Omental fat pad (tissue), 4 donors: ENCODE measurements around the gene KCNQ1. TPM values are rescaled to one million over a fixed set of nuclear protein-coding genes. Genes with fewer than 3 reads are reported as not detected.

Experiments
- ATAC-seq: fragments of 150-250 bp; one replicate; pipeline ENCODE4 v1.9.1; 2016; ENCODE audit warnings: mild to moderate bottlenecking, moderate library complexity; ENCODE audit not compliant: low FRiP score
- DNase-seq: peaks from one replicate; pipeline ENCODE4 v3.0.0-alpha.2; 2019; ENCODE audit warnings: low spot score
- CTCF ChIP-seq, 3 donors: fragments of 450-650 bp; IDR thresholded peaks; one replicate each; pipeline ENCODE4 v1.5.1; 2016 to 2017; ENCODE audit warnings: antibody characterized with exemption in 3 of 3, mild to moderate bottlenecking in 3 of 3, moderate library complexity in 2 of 3
- total RNA-seq, 4 donors: library from RNA; depleted of rRNA; stranded (reverse); fragments of >200 nt; gene quantifications; one replicate each; pipeline ENCODE4 v1.1.0, GENCODE V29; 2016

Gene KCNQ1
- total RNA-seq, 4 donors from 2014 or later, result 4.5 to 5.9 (median 5.2) TPM

- no peak for DNase-seq
- no peak for TF ChIP-seq CTCF (IDR thresholded peaks at IDR 0.05)
- ATAC-seq, result no peak
Measured at GRCh38 chr11:2453436-2453835, 8.6 kb downstream of the KCNQ1 start.

DNA sequence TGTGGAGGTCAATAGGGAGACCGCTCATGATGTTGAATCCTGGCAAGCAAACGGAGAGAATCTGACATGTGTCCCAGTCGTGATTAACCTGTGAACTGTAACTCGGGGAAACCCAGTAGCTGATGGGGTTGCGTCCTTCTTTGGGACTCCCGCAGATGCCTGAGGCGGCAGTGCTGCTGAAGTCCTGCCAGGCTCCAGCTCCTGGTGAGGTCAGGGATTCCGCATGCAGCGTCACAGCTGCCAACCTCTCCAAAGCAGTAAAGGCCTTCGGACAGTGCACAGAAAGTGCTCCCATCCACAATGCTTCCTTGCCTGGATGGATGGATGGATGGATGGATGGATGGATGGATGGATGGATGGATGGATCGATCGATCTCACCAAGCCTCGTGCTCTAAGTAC lies 13.5 kb downstream of the KCNQ1 start:
- no peak for DNase-seq
- ATAC-seq, result no peak
- TF ChIP-seq CTCF (IDR thresholded peaks at IDR 0.05), result no peak

GRCh38 chr11:2459016-2459725 lies 14.4 kb downstream of the KCNQ1 start:
- DNase-seq (no peak), ATAC-seq (no peak)
- no peak for TF ChIP-seq CTCF (IDR thresholded peaks at IDR 0.05)

DNA sequence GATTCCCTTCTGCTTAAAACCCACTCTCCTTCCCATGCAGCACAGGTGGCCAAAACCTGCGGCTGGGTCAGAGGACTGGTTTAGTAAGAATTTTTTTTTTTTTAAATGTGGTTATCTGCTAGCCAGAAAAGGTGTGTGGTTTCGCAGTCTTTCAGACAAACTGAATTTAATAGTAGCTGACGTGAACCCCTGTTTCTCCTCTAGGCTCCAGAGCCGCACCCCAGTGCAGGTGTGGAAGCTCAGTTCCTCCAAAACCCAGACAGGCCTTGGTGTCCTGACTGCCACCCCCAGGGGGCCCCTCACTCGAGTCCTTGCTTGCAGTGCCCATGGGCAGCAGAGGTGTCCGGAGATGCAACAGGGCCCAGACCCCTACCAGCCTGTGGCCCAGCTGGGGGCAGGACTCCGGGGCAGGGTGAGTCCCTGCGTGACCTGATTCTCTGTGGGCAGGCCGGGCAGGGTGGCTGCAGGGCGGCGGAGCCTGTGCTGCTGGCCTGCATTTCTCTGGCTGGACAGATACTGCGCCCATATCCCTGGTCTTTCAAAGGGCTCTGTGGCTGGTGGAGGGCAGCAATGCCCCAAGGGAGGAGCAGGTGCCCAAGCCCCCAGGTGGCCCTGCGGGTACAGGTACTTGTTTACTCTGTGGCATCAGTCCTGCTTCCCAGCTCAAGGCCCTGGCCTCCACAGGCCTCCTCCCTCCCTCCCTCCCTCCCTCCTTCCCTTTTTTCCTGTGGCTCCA lies 15.2 kb downstream of the KCNQ1 start:
- DNase-seq (no peak), ATAC-seq (no peak)
- no peak for TF ChIP-seq CTCF (IDR thresholded peaks at IDR 0.05)

GRCh38 chr11:2460540-2461252 lies 15.9 kb downstream of the KCNQ1 start:
- no peak for DNase-seq
- TF ChIP-seq CTCF (IDR thresholded peaks at IDR 0.05), result no peak
- no peak for ATAC-seq

- no peak for ATAC-seq
- no peak for TF ChIP-seq CTCF (IDR thresholded peaks at IDR 0.05)
- no peak for DNase-seq
Measured at GRCh38 chr11:2461253-2461955, 16.6 kb downstream of the KCNQ1 start.
